GM18508 (cell line): ENCODE results near the gene TACC3.
"Not testable (repeated sequence)": the region's sequence is repeated elsewhere in the genome, so short reads cannot be mapped to it uniquely, and the experiment has no call there.

Experiments used
- ATAC-seq: cut with Tn5 transposase; IDR thresholded peaks from one replicate; pipeline ENCODE4 v1.9.1; 2021; ENCODE audit warnings: moderate number of reproducible peaks; ENCODE audit not compliant: insufficient read depth, unreplicated experiment

The TACC3 gene

DNA sequence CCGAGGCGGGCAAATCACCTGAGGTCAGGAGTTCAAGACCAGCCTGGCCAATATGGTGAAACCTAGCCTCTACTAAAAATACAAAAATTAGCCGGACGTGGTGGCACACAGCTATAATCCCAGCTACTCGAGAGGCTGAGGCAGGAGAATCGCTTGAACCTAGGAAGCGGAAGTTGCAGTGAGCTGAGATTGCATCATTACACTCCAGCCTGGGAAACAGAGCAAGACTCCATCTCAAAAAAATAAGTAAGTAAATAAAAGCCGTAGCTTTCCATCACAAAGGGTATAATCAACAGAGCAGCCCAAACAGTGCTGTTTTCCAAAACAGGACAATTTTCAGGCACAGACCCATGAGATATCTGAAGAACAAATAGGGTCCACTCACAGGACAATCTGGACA is 19.6 kb upstream of the TACC3 start:
- not testable (repeated sequence) for ATAC-seq

DNA sequence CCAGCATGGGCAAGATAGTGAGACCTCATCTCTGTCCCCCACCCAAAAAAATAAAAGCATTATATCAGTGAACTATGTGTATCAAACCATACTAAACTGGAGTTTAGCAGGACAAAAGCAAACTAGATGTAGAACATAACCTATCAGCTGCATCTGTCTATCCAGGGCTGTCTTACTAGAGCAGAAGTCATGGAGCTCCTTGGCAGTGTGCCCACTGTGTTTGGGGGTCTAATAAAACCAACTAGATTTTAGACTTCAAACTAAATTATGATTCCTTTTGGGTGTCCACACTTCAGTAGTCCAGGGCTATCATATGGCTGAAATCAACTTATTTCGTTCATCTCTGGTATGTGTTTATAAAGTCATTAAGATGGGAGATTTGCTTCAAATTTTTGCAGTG is 17.5 kb upstream of the TACC3 start:
- ATAC-seq = no peak

DNA sequence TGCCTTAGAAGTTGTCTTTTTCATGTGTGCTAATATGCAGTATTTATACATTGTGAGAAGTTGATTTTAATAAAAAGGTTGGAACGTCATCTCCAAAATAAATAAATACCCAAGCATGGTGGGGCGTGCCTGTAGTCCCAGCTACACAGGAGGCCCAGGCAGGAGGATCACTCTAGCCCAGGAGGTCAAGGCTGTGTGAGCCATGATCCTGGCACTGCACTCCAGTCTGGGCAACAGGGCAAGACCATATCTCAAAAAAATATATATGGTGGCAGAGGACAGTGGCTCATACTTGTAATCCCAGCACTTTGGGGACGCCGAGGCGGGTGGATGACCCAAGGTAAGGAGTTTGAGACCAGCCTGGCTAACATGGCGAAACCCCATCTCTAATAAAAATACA is 15.6 kb upstream of the TACC3 start:
- ATAC-seq = no peak

DNA sequence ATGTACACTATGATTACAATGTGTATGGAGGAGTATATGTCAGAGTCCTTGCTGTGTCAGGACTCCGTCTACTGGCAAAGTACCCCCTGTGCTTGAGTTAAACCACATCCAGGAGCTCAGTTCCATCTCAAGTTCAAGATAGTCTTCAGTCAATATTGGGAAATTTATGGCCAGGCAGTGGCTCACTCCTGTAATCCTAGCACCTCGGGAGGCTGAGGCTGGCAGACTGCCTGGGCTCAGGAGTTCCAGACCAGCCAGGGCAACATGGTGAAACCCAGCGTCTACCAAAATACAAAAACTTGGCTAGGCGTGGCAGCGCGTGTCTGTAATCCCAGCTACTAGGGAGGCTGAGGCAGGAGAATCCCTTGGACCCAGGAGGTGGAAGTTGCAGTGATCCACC is 15.0 kb upstream of the TACC3 start:
- ATAC-seq = no peak

DNA sequence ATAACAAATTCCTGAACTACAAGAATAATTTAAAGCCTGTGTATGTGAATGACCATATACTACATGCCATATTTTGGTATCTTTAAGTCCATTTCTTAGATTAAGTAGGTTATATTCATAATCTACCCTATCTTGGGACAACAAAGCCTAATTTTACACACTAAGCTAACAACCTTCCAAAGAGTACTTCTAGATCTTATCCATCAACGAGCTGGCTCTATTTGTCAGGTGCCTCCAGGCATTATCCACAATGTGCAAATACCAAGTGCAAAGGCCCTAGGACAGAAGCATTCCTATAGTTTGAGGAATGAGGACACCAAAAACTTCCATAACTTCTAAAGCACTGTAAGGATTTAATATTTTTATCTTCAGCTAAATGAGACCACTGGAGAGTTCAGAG is 12.7 kb upstream of the TACC3 start:
- ATAC-seq = no peak

DNA sequence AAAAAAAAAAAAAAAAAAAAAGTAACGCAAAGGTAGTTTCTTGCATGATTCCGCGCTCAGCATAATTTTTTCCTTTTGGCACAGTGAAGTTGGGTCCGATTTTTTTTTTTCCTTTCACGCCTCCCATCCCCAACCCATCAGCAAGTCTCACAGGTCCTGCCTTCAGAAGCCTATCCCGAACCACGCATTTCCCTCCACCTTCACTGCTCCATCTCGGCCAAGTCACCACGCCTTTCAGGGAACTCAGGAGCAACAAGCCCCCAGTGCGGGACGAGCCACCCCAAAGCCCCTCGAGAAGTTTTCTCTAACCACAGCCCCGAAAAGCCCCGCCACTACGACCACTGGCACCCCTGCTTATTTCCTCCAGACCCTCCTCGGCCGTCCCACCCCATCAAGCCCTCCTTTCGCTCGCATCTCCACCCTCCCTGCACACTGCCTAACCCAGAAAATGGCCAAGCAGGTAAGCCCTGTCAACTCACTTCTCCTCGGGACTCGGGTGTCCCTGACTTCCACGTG is 10.2 kb upstream of the TACC3 start:
- no peak for ATAC-seq

DNA sequence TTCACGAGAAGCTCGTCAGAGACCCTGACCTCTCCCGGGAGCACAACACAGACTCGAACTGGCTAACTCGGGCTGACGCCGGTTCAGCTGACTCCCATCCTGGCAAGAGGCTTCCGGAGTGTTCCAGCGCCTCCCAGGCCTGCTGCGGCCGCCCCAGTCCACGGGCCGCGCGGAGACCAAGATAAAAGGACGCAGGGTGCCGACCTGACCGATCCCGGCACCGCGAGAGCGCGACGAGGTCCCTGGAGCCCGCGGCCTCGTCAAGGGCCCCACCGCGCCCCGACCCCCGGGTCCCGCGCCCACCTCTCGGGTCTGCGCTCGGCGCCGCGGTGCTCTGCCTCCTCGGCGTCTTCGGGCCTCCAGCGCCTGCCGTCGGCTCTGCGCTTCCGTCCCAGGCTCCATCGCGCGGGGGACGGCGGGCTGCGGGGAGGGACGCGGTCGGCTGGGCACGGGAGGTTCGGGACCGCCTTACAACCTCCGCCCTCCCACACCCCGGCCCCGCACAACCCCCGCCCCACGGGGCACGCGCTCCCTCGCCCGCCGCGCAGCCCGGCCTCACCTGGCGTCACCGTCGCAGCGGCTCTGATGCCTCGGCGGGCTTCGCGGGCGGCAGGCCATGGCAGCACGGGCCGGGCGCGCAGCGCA is 9.6 kb upstream of the TACC3 start:
- ATAC-seq = no peak

DNA sequence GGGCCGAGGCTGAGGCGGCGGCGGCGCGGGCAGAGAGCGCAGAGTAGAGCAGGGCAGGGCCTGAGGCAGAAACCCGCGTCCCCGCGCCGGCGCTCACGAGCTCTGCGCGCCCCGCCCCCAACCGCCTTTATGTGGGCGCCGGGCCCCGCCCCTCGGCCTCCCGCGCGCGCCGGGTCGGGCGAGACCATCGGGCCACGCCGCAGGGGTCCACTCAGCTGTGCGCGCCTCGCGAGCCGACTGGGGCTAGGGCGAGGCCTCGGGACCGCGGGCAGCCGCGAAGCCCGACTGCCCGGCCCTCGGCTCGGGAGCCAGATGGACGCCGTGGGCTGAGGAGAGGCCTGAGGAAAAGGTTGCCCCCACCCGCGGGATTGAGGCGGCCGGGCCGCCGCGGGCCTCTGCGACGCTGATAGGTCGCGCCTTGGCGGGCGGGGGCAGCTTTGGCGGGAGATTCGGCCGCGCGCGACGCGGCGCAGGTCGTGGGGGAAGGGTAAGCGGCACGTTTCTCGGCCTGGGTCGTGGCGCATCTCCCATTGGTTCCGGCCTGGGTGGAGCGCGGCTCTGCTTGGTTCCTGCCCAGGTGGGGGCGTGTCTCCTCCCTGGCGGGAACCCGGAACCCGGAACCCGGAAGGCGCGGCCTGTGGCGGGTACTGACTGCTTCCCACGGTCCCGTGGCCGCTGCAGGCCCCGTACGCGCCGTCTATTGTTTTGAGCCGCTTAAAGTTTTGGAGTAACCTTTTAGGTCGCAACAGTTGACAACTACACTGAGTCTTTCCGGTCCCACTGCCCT is 8.9 kb upstream of the TACC3 start, which contains the start of gene SLBP:
Gene SLBP, minus strand, starts transcription at position 104 of the 787 bp plus-strand sequence. CDS start 131 bp downstream, outside the sequence.
- ATAC-seq = peak; percentile 42

DNA sequence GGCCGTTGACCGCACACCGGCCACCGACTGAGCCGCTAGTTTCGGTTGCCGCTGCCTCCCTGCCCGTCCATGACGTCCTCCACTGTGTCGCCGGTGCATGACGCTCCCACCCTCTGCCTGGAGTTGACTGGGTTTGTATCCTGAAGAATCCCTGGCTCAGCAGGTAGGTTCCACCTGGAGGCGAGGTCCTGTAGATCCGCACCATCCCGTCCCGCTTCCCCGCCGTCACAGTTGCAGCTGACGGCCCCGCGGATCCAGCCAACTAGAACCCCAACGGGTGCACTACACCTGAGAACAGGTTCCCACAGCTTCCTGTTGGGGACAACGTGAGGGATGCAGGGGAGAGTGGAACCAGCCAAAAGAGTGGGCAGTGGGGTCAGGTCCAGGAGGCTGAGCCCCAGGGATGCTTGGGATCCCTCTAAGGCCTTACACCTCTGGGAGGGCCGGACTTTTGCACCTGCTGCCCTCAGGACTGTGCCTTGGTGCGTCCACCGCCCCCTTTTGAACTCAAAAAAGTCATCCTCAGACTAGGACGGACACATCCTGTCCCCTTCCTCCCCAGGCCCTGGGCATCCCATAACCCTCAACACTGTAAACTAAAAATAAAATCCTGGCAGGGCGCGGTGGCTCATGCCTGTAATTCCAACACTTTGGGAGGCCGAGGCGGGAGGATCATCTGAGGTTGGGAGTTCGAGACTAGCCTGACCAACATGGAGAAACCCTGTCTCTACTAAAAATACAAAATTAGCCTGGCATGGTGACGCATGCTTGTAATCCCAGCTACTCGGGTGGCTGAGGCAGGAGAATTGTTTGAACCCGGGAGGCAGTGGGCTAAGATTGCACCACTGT is 8.1 kb upstream of the TACC3 start:
- no peak for ATAC-seq

DNA sequence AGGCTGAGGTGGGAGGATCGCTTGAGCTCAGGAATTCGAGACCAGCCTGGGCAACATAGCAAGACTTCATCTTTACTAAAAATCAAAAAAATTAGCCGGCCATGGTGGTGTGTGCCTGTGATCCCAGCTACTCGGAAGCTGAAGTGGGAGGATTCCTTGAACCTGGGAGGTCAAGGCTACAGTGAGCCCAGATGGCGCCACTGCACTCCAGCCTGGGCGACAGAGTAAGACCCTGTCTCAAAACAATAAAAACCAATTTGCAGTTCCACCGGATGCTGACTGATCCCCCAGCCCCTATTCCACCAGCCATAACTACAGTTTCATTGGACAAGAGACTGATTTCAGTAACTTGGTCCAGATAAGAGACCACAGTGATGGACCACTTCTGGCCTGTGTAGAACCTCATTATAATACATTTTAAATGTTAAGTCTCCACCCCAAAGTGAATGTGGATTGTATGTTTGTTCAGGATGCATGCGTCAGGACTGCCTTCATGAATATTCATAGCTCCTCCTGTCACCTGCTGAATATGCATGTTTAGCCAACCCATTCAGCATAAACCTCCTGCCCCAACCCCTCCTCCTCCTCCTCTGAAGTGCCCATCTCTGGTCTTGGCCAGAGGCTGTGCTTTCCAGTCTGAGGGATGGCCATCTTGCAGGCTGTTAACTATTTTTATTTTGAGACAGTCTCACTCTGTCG is 6.9 kb upstream of the TACC3 start:
- no peak for ATAC-seq

DNA sequence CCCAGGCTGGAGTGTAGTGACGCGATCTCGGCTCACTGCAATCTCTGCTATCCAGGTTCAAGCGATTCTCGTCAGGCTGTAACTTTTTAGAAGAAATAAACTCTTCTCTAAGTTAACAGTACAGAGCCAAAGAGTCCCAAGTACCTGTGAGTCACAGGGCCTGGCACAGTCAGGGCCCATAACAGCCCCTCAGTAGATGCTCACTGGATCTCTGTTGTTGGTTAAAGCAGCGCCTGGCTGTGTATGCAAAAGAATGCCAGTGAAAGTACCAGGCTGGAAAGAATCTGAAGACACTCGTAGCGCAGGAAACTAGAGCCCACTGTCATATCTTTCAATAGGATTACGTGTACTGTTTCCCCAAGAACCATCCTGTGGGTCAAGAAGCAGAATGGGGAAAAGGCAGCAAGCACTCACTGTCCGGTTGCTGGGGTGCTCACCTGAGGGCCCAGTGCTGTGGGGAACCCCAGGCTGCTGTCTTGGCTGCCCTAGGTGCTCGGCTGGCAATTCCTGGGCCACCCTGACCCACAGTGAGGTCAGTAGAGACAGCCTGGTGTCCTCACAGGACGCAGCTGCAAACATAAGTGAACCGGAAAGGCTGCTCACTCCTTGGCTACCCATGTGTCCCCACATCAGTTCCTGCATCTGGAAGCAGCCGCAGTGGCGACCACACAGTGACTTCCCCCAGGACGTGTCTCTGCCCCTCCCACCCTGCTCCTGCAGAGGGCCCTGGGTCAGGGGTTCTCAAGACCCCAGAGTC is 6.1 kb upstream of the TACC3 start:
- ATAC-seq = no peak

DNA sequence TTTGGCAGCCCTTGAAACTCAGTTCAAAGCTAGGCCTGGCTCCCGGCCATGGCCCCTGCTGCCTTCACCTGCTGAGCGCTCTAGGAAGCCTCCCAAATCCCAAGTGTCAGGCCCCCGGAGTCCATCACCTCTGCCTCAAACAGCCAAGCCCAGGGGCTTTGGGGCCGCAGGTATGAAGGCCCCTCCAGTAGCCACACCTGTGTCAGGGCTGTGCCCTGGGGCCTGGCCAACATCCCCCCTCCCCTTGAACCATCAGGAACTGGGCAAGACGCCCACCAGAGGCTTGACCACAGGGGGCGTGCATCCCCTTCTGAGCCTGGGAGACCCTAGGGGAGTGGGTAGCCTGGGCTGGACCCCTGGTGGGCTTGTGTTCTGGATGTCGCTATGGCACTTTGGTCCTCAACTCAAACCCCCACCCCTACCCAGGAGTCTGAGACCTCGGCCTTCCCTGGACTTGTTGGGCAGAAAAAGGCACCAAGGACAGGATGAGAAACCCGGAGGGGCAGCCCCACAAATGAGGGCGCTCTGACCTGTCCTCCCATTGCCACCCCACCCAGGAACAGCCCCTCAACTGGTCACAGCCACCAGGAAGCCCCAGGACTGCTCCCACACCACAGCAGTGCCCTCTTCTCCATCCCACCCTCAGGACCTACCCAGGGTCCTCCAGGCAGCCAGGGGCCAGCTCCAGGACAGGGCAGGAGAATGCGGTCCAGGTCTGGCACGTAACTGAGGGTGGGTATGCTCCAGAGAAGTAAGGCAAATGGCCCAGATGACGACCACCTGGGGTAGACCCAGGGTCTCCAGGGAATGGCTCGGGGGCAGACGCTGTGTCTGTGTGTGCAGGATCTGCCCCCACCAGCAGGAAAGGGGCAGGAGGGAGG is 5.0 kb upstream of the TACC3 start:
- ATAC-seq = no peak

DNA sequence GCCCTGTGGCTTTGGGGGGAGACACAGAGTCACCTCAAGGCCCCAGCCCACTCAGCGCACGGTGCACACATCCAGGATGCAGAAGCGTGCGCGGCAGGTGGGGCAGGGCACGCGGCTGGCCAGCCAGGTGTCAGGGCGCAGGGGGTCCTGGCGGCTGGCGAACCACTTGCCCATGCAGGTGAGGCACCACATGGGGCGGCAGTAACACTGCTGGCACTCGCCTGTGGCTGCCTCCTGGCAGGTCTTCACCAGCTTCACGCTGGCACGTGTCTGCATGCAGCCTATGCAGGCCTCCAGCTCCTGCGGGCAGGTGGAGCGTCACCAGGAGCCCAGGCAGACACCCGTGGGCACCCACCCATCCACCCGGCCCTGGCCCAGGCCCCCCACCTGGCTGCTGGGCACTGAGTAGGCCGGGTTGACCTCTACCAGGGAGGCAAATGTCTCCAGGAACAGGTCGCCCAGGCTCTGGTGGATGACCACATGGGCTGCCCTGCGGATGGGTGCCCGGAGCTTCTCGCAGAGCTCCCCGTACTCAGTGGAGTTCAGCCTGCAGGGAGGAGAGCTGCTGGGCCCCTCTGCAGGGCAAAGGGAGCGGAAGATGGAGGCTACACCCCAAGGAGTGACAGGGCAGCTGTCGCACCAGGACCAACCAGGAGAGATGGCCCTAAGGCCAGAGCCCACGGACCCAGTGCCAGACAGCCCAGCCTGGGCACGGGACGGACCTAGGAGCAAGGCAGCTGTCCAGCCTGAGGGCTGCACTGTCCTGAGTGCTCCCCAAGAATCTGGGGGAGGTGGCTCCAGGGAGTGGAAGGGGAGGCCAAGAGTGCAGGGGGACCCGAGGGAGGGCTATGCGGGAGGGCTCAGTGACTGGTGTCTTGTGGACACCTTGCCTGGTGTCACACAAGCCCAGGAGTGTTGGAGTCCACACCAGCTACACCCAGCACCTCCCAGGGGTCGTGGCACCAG is 3.9 kb upstream of the TACC3 start:
- ATAC-seq = no peak

DNA sequence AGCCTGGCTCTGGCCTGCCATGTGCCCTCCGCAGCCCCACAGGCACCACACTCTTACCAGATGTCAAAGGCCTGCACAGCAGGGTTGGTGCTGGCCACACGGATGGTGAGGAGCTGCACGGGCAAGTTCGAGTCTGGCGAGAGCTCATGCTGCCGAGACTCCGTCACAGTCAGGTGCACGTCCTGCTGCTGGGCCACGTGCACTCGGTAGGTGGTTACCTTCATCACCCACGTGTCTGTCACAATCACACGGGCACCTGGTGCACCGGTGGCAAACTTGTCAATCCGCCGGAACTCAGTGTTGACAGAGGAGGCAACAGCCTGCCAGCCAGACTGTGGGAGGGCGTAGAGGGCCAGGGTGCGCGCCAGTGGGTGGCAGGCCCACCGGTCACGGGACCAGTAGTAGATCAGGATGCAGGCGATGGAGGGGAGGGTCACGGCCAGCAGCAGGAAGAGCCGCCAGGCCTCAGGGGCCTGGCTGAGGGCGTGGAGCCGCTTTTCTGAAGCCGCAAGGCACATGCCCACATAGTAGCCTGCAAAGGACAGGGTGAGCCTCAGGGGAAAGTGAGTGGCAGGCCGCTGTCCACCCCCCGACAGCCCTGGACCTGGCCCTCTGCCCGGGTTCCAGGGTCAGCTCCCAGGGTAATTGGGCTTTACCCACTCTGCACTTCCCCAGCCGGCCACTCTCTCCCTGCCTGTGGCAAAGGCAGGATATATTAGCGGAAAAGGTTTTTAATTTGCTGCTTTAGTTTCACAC is 3.0 kb upstream of the TACC3 start:
- ATAC-seq = no peak

DNA sequence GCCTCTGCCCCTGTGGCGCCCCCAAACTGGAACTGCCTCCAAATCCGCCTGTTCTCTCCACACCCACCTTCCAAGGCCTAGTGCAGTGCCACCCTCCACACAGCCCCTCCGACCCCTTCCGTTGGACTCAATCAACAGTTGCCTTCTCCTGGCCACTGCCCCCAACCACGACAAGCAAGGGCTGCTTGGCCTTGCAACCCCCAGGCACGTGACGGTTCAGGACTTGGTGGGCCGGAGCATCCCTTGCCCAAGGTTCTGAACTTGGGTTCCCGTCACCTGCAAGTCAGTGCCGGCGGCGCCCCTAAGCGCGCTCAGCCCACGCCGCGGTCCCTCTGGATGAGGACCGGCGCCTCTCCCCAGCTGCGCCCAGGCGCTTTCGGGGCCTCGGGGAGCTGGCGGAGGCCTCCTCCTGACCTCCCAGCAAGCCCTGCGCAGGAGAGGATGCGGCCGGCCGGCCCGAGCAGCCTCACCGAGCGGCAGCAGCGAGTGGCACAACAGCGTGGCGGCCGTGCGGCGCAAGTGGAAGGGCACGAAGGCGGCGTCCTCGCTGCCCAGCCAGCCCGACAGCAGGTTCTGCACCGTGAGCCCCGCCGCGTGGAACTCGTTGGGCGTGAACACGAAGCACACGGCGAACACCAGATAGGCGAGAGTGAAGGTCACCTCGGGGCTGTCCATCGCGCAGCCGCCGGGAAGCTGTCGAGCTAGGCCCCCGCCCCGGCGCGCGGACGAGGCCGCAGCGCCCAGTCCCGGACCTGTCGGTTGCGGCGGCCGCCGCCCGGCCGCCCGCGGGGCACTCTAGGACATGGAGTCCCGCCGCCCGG is 948 bp upstream of the TACC3 start:
- ATAC-seq = peak; percentile 3
